ENCODE results near the gene ARHGAP15.

The ARHGAP15 gene

GRCh38 chr2:143440411-143441012, 311.3 kb downstream of the ARHGAP15 start:
- no peaks in the 10 kb centered on the region for H3K27me3 ChIP-seq (ENCODE audit: control insufficient read depth, insufficient read depth, low read length)
- no peaks in the 10 kb centered on the region for H3K4me1 ChIP-seq (ENCODE audit: control insufficient read depth, insufficient read depth, low read length)
- DNase-seq (ENCODE audit: low read depth, low spot score): no peak
- WGBS (ENCODE audit: insufficient coverage, insufficient read length): no CpG with 5 or more reads among the region's 5 CpGs
- H3K27ac ChIP-seq (ENCODE audit: low read length): no peak overlapping the region
- no peaks in the 10 kb centered on the region for H3K36me3 ChIP-seq (ENCODE audit: control insufficient read depth, insufficient read depth, low read length)
- no peaks in the 10 kb centered on the region for H3K9me3 ChIP-seq (ENCODE audit: control insufficient read depth, insufficient read depth, low read length)
- H3K4me3 ChIP-seq (ENCODE audit: low read length): no peak overlapping the region

GRCh38 chr2:143442193-143442592, 313.0 kb downstream of the ARHGAP15 start:
- no CpG with 5 or more reads among the region's 6 CpGs for WGBS (ENCODE audit: insufficient coverage, insufficient read length)
- Histone ChIP-seq H3K9me3 (ENCODE audit: control insufficient read depth, insufficient read depth, low read length) (no peaks in the 10 kb centered on the region), H3K27ac (ENCODE audit: low read length) (no peak overlapping the region), H3K4me3 (ENCODE audit: low read length) (no peak overlapping the region), H3K4me1 (ENCODE audit: control insufficient read depth, insufficient read depth, low read length) (no peaks in the 10 kb centered on the region), H3K36me3 (ENCODE audit: control insufficient read depth, insufficient read depth, low read length) (no peaks in the 10 kb centered on the region), H3K27me3 (ENCODE audit: control insufficient read depth, insufficient read depth, low read length) (no peaks in the 10 kb centered on the region)
- DNase-seq (ENCODE audit: low read depth, low spot score): no peak

GRCh38 chr2:143451642-143452281, 322.5 kb downstream of the ARHGAP15 start:
- no peaks in the 10 kb centered on the region for H3K27me3 ChIP-seq (ENCODE audit: control insufficient read depth, insufficient read depth, low read length)
- H3K4me1 ChIP-seq (ENCODE audit: control insufficient read depth, insufficient read depth, low read length): no peaks in the 10 kb centered on the region
- DNase-seq (ENCODE audit: low read depth, low spot score): no peak
- WGBS (ENCODE audit: insufficient coverage, insufficient read length): no CpG with 5 or more reads among the region's 4 CpGs
- H3K9me3 ChIP-seq (ENCODE audit: control insufficient read depth, insufficient read depth, low read length): no peaks in the 10 kb centered on the region
- no peak overlapping the region for H3K27ac ChIP-seq (ENCODE audit: low read length)
- H3K36me3 ChIP-seq (ENCODE audit: control insufficient read depth, insufficient read depth, low read length): no peaks in the 10 kb centered on the region
- H3K4me3 ChIP-seq (ENCODE audit: low read length): no peak overlapping the region

- Histone ChIP-seq H3K27ac (ENCODE audit: low read length) (no peak overlapping the region), H3K27me3 (ENCODE audit: control insufficient read depth, insufficient read depth, low read length) (no peaks in the 10 kb centered on the region), H3K4me3 (ENCODE audit: low read length) (no peak overlapping the region), H3K4me1 (ENCODE audit: control insufficient read depth, insufficient read depth, low read length) (no peaks in the 10 kb centered on the region), H3K9me3 (ENCODE audit: control insufficient read depth, insufficient read depth, low read length) (no peaks in the 10 kb centered on the region), H3K36me3 (ENCODE audit: control insufficient read depth, insufficient read depth, low read length) (no peaks in the 10 kb centered on the region)
- no peak for DNase-seq (ENCODE audit: low read depth, low spot score)
- no CpG with 5 or more reads among the region's 3 CpGs for WGBS (ENCODE audit: insufficient coverage, insufficient read length)
These were observed 323.7 kb downstream of the ARHGAP15 start for GRCh38 chr2:143452817-143453451.

- no peaks in the 10 kb centered on the region for H3K27me3 ChIP-seq (ENCODE audit: control insufficient read depth, insufficient read depth, low read length)
- no peak overlapping the region for H3K27ac ChIP-seq (ENCODE audit: low read length)
- no peaks in the 10 kb centered on the region for H3K9me3 ChIP-seq (ENCODE audit: control insufficient read depth, insufficient read depth, low read length)
- no peak for DNase-seq (ENCODE audit: low read depth, low spot score)
- H3K36me3 ChIP-seq (ENCODE audit: control insufficient read depth, insufficient read depth, low read length): no peaks in the 10 kb centered on the region
- no peak overlapping the region for H3K4me3 ChIP-seq (ENCODE audit: low read length)
- no peaks in the 10 kb centered on the region for H3K4me1 ChIP-seq (ENCODE audit: control insufficient read depth, insufficient read depth, low read length)
- no CpG with 5 or more reads among the region's 2 CpGs for WGBS (ENCODE audit: insufficient coverage, insufficient read length)
These were observed 324.8 kb downstream of the ARHGAP15 start for GRCh38 chr2:143453981-143454511.

GRCh38 chr2:143455317-143455716, 326.1 kb downstream of the ARHGAP15 start:
- Histone ChIP-seq H3K9me3 (ENCODE audit: control insufficient read depth, insufficient read depth, low read length) (no peaks in the 10 kb centered on the region), H3K4me3 (ENCODE audit: low read length) (no peak overlapping the region), H3K27me3 (ENCODE audit: control insufficient read depth, insufficient read depth, low read length) (no peaks in the 10 kb centered on the region), H3K36me3 (ENCODE audit: control insufficient read depth, insufficient read depth, low read length) (no peaks in the 10 kb centered on the region), H3K4me1 (ENCODE audit: control insufficient read depth, insufficient read depth, low read length) (no peaks in the 10 kb centered on the region), H3K27ac (ENCODE audit: low read length) (no peak overlapping the region)
- WGBS (ENCODE audit: insufficient coverage, insufficient read length): no CpG with 5 or more reads among the region's 3 CpGs
- no peak for DNase-seq (ENCODE audit: low read depth, low spot score)

- H3K9me3 ChIP-seq (ENCODE audit: control insufficient read depth, insufficient read depth, low read length): no peaks in the 10 kb centered on the region
These were observed 329.3 kb downstream of the ARHGAP15 start for GRCh38 chr2:143458258-143459190.

GRCh38 chr2:143460382-143460781, 331.2 kb downstream of the ARHGAP15 start:
- Histone ChIP-seq H3K4me1 (ENCODE audit: control insufficient read depth, insufficient read depth, low read length) (no peaks in the 10 kb centered on the region), H3K4me3 (ENCODE audit: low read length) (no peak overlapping the region), H3K36me3 (ENCODE audit: control insufficient read depth, insufficient read depth, low read length) (no peaks in the 10 kb centered on the region), H3K27me3 (ENCODE audit: control insufficient read depth, insufficient read depth, low read length) (no peaks in the 10 kb centered on the region), H3K27ac (ENCODE audit: low read length) (no peak overlapping the region), H3K9me3 (ENCODE audit: control insufficient read depth, insufficient read depth, low read length) (no peaks in the 10 kb centered on the region)
- DNase-seq (ENCODE audit: low read depth, low spot score): no peak

More at GRCh38 chr2:143458258-143459190, 329.3 kb downstream of the ARHGAP15 start:
- Histone ChIP-seq H3K4me3 (ENCODE audit: low read length) (no peak overlapping the region), H3K27ac (ENCODE audit: low read length) (no peak overlapping the region), H3K4me1 (ENCODE audit: control insufficient read depth, insufficient read depth, low read length) (no peaks in the 10 kb centered on the region), H3K27me3 (ENCODE audit: control insufficient read depth, insufficient read depth, low read length) (no peaks in the 10 kb centered on the region), H3K36me3 (ENCODE audit: control insufficient read depth, insufficient read depth, low read length) (no peaks in the 10 kb centered on the region)
- WGBS (ENCODE audit: insufficient coverage, insufficient read length): no CpG with 5 or more reads among the region's 7 CpGs
- DNase-seq (ENCODE audit: low read depth, low spot score): no peak

- no peaks in the 10 kb centered on the region for H3K9me3 ChIP-seq (ENCODE audit: control insufficient read depth, insufficient read depth, low read length)
- H3K36me3 ChIP-seq (ENCODE audit: control insufficient read depth, insufficient read depth, low read length): no peaks in the 10 kb centered on the region
- H3K4me1 ChIP-seq (ENCODE audit: control insufficient read depth, insufficient read depth, low read length): no peaks in the 10 kb centered on the region
- no peak overlapping the region for H3K27ac ChIP-seq (ENCODE audit: low read length)
- H3K4me3 ChIP-seq (ENCODE audit: low read length): no peak overlapping the region
- H3K27me3 ChIP-seq (ENCODE audit: control insufficient read depth, insufficient read depth, low read length): no peaks in the 10 kb centered on the region
- no peak for DNase-seq (ENCODE audit: low read depth, low spot score)
These were observed 334.5 kb downstream of the ARHGAP15 start for GRCh38 chr2:143463719-143464118.

- Histone ChIP-seq H3K36me3 (ENCODE audit: control insufficient read depth, insufficient read depth, low read length) (no peaks in the 10 kb centered on the region), H3K4me1 (ENCODE audit: control insufficient read depth, insufficient read depth, low read length) (no peaks in the 10 kb centered on the region), H3K27ac (ENCODE audit: low read length) (no peak overlapping the region), H3K9me3 (ENCODE audit: control insufficient read depth, insufficient read depth, low read length) (no peaks in the 10 kb centered on the region), H3K4me3 (ENCODE audit: low read length) (no peak overlapping the region), H3K27me3 (ENCODE audit: control insufficient read depth, insufficient read depth, low read length) (no peaks in the 10 kb centered on the region)
- no CpG with 5 or more reads among the region's 1 CpG for WGBS (ENCODE audit: insufficient coverage, insufficient read length)
- DNase-seq (ENCODE audit: low read depth, low spot score): no peak
These were observed 337.2 kb downstream of the ARHGAP15 start for GRCh38 chr2:143466391-143466790.

Data from iPS DF 6.9 (cell line).